Measurements from ENCODE around the gene SEC31B.

SEC31B gene

DNA sequence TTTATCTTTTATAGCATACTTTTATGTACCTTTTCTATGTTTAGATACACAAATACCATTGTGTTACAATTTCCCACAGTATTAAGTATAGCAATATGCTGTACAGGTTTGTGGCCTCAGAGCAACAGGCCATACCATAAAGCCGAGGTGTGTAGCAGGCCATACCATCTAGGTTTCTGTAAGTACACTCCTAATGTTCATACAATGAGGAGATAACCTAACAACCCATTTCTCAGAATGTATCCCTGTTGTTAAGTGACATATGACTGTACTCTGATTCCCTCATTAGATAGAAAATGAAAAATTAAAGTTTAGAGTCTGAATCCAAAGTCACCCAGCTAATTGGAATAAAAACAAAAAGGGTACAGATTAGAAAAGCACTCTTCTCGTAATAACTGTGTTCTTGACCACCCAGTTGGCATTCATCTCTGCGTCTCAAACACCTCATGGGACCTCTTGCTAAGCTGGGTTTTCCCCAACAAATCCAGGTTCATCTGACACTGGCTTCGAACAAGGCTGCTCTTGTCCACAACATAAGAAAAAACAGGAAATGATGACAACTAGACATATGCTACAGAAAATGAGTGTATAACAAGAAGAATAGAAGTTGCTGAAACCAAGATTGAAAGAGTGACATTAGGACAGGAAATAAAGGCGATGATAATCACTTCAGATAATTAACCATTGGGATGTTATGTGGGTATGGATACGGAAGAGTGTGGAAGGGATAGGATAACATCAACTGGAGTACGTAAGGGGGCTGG is 8.6 kb upstream of the SEC31B start:
- DNase-seq: no peak

DNA sequence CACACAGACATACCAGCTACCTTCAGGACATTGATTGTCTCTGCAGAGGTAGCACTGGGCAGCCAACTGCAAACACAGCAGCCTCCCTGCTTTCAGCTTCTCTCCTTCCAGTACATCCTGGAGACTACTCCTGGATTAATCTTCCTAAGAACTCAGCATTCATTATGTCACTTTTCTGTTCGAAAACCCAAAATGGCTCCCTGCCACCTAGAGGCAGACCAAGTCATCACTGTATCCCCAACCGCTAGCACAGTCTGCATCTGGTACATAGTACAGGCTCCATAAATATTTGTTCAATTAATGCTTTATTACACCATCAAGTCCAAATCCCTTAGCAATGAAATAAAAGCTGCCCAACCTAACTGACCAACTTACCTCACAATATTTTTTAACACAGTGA is 5.0 kb upstream of the SEC31B start:
- DNase-seq: no peak

DNA sequence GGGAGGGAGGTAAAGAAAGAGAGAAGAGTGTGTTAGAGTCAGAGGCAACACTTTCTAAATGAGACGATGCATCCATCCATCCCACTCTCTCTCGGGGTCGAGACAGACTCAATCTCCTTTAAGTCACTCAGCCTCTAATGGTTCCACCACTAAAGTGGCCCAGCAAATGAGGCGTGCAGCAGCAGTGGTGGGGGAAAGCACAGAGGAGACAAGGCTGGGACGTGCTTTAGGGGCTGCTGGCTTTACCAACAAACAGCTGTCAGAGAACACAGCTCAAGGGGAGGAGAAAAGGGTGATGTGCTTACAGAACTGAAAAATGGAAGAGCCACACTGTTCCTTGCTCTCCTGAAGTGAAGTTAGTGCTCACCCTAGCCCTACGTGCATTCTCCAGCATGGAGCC is 4.5 kb upstream of the SEC31B start:
- DNase-seq: no peak

DNA sequence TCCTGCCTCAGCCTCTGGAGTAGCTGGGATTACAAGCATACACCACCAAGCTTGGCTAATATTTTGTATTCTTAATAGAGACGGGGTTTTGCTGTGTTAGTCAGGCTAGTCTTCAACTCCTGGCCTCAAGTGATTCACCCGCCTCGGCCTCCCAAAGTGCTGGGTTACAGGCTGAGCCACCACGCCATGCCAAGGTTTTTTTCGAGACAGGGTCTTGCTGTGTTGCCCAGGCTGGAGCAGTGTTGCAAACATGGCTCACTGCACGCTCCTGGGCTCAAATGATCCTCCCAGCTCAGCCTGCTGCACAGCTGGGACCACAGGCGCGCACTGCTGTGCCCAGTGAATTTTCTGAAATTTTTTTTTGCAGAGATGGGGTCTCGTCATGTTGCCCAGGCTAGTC is 3.3 kb upstream of the SEC31B start:
- no peak for DNase-seq

DNA sequence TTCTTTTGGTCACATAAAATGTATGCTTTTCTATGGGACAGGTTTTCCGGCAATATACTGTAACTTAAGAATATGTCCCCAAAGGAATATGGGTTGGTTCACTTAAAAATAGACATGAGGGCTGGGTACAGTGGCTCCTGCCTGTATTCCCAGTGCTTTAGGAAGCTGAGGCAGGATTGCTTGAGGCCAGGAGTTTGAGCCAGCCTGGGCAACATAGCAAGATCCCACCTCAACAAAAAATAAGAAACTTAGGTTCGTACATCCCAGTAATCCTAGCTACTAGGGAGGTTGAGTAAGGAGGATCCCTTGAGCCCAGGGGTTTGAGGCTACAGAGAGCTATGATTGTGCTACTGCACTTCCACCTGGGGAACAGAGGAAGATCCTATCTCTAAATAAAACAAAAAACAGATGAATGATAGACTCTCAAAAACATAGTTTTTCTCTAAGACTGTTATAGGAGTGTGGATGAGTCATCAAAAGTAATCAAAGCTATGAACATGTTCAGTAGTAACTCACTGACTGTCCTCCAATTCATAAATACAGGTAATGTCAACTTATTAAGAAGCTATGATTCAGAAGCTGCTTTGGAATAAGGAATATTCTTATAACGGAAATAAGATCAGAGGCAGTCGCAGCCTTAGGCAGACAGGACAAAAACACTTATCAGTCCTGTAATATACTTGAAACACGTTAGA is 2.6 kb upstream of the SEC31B start:
- no peak for DNase-seq

DNA sequence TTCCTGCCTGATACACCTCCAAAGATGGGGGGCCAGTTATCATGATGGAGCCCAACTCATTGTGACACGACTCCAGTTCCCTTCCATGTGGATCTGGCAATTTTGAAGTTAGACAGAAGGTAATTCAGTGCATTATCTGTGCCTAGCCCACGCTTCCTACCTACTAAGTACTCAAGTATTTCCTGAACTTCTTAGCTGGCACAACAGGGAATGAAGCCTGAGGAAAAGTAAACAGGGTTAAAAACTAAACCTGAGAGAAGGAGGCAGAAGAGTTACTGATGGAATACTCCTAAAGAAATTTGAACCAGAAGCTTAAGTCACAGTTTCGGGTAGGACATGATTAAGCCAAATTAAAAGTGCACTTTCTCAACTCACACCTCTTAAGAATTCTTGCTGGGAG is 1.1 kb upstream of the SEC31B start:
- no peak for DNase-seq

DNA sequence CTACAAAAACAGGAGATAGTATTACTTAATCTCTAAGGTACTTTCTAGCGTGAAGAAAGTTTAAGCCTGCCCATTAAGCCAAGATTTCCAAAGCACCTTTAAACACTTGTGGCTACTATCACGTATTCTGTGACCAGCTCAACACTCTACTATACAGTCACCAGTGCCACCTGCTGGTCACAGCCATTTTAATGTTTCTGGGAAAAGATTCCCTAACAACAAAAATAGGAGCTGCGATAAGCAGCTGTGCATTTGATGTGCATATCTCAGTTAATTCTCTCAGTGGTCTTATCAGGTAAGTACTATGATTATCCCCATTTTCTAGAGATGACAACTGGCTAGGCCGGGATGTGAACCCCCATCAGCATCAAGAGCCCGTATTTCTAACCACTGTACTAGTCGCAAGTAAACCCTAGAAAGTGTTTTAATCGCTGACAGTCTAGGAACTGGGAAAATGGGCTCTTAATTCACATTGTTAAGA is 860 bp downstream of the SEC31B start:
- DNase-seq: peak; percentile 53 to 58

DNA sequence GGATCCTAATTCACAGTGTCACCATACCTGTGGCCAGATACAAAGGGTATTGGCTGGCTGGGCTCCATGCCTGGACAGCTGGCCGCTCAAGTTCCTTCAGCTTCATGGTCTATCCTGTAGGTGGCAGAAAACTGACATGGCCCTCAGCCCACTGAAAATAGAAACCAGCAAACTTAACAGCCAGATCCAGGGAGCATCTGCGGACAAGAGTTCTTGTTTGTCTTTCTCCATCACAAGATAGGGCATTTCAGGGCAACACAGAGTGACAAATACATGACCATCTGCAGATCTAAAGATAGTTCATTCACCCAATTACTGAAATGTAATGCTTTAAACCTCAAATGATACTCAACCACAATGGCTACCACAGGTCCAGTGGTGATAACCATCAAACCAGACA is 2.8 kb downstream of the SEC31B start:
- peak in 1 of 2 experiments; percentile 33 for DNase-seq

DNA sequence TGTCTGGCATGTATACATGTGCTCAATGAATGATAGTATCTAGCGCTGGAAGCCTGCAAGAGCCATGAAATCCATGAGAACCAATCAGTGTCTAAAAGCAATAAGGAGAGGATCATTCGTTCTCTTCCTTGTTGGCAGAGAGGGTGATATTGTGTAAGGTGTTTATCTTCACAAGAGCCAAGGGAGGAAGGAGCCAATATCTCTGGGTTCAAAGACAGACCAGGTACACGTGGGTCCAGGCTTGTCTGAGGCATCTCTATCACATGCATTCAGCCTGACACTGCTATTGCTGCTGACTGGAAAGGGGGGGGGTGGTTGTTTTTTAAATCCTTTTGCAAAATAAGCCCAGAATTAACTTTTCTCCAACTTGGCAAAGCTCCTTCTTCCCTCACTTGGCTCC is 4.0 kb downstream of the SEC31B start:
- no peak for DNase-seq

DNA sequence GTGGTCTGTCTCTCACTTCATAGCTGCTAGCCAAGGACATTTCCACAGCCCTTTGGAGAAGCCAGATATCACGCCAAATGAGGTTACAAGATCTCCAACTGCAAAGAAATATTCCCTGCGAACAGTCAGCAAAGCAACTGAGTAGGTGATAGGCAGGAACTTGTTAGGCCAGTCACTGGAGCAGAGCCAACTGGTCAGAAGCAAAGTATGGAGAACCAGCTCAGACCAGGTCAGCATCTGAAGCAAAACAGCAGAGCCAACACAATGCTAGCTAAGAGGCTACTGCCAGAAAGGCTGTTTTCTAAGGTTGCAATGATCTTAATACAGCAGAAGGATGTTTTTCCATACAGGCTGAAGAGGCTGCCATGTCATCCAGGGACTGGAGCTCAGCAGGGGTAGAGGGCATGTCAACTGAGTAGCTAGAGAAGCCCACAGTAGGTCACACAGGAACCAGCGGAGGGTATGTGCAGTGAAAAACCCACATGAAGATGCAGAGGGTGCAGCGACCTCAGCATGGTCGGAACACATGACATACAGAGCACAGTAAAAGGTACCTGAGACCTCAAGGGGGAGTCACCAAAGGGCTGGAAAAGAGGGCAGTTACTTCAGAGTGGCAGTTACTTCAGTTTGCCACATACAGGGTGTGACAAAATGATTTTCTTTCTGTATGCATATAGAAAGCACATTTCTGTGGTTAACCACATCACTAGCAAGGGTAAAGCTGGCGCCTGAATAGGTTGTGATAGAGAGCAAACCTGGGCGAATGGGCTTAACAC is 8.9 kb downstream of the SEC31B start:
- no peak for DNase-seq

DNA sequence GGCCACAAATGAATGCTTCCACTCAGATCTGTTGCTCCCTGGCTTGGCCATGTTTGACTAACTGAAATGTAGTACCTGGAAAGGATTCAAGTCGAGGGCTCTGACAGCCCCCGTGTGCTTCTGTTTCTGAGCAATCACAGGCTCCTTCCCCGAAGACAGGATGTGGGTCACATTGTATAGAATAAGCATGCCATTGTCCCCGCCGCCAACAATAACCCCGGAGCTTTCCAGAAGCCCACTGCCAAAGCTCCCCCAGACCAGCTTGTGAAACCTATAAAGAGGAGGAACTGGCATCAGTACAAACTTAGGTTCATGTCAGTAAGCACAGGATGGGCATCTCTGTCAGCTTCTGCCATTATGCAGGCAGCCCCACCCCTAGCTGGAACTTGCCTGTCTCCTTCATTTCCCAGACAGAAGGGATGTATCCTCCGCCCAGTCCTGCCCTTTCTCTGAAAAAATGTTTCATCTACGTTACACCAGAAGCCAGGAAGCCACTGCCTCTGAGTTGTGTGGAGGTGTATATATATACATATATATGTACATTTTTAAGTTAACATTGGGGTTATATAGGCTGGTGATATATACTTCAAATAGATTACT is 10.3 kb downstream of the SEC31B start:
- no peak for DNase-seq

DNA sequence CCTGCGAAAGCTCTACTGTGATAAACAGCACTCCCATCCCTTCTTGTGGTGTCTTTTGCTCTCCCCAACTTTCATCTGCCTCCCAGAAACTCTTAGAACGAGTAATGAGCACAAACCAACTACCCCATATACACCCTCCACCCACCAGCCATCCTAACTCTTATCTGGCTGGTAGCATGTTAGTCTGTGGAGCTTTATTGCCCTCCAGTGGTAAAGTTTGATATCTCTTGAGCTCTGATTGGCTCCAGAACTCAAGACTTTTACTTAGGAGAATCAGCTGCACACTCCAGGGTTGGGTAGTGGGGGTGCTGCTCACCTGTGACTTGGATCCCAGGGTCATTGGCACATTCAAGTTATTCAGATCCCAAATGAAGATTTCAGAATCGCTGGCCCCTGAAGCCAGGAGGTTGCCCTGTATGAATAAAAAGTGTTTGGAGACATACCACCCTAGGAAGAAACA is 10.9 kb downstream of the SEC31B start:
- DNase-seq: peak; percentile 31 to 41

DNA sequence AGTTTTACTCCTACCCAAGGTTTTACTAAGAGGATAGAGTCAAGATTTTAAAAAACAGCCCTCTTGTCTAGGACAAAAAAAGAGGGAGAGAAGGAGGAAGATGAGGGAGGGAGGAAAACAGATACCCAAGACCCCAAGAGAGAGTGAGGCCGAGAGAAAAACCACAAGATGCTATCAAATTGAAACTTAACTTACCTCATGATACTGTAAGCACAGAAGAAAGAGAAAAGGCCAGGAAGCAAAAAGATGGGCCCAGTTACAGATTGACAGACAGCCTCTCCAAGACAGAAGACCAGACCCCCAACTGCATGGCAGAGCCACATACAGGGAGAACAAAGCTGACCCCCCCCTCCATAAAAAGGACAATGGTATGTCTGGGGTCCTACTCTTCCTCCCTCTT is 11.4 kb downstream of the SEC31B start:
- no peak for DNase-seq

DNA sequence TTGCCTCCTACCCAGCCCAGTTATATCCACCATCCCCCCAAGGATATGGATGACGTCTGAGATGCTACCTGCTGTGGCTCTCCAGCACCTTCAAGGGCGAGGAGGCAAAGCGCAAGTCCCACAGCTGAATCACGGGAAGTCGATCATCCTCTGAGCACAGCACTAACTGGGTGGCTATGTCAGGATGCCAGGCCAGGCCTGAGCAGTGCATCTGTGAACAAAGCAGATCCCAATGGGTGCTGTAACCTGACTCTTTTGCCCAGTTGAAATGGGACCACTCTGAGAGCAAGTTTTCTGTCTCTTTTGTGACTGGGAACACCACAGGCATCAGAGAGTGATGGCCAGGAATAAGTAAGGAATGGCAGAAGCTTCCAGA is 12.3 kb downstream of the SEC31B start:
- DNase-seq: no peak

DNA sequence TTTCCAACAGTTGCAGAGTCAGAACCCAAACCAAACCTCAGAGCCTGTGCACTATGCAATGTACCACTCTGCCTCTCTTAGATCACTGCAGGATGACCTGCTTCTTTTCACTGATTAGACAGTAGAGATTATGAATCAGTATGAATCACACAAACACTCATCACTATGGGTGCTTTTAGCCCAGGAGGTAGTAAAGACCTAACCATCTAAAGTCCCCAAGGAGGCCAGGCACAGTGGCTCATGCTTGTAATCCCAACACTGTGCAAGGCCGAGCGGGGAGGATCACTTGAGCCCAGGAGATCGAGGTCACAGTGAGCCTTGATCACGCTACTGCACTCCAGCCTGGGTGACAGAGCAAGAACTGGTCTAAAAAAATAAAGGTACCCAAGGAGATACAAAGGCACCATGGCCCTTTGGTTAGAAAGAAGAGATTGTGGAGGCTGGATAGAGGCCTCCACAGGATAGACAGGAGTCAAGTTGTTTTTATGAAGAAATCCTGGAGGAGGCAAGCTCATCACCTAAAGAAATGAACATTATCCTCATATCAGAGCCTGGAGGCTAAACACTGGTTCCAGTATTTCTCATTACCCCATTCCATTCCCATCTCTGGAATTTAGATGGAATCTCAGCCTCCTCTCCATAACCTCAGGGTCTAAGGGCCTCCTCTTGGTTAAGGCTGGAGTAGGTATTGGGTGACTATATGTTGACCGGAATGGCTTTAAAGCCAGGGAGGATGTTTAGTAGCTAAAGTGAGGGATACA is 12.9 kb downstream of the SEC31B start:
- DNase-seq: no peak

DNA sequence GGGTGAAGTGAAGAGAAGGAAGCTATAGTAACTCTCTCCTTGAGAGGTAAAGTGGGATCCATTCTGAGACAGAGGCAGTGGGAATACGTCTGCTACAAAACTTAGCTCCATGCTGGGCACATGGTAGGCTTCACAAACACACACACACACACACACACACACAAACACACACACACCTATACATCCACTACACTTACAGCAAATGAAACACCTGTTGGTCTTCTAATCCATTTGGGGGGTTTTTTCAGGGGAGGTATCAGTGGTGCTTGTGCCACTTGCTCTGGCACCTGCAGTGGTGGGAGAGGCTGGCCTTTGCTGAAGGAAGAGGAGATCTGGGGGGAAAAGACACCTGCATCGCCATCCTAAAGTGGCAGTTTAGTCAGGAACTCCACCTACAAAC is 14.5 kb downstream of the SEC31B start:
- no peak for DNase-seq

DNA sequence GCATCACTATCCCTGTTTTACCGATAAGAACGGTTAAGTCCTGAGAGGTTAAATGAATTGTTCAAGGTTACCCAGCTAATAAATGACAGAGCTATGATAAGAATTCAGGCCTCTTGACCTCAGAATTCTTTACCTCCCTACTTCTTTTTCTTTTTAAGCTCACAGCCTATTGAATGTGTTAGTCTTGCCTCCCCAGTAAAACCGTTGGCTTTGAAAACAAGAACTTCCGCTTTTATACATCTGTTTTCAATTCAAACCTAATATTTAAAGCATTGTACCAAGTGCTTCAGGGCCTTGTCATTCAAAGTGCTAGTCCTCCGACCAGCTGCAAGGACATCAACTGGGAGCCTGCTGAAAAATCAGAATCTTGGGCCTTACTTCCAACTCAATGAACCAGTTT is 15.6 kb downstream of the SEC31B start:
- DNase-seq: no peak

DNA sequence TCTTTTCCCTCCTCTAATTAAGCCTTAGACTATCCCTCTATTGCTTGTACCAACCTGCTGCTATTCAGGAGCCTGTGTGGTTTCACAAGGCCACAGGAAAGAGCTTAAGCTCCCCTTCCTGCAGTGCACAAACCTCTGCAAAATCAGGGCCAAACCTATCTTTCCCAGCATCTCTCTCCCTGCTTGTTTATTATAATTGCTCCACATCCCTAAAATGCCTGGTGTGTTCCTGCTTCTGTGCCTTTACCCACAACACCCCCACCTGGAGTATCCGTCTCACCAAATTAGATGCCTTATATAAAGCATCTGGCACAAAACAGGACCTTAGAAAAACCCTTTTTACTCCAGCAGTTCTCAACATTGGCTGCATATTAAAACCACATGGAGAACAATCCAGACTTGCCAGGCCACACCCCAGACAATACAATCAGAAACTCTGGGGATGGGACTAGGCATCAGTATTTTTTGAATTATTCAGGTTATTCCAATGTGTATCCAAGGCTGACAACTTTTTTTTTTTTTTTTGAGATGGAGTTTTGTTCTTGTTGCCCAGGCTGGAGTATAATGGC is 16.7 kb downstream of the SEC31B start:
- DNase-seq: no peak

DNA sequence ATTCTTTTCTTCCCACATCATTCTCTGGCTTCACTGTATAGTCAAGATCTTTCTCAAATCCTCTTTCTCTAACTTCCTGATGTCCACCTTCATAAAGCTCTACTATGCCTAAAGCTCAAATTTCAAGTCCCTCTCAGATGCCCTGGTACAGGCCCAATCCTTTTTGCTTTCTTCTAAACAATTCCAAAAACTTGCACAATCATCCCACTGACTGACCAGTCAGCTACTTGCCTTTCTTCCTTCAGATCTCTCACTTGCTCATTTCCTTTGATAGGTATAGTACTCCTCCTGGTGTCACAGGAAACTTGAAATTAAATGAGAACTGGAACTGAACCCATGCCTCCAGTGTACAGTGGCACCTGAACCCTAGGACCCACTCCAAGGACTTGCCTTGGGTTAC is 18.2 kb downstream of the SEC31B start:
- no peak for DNase-seq

DNA sequence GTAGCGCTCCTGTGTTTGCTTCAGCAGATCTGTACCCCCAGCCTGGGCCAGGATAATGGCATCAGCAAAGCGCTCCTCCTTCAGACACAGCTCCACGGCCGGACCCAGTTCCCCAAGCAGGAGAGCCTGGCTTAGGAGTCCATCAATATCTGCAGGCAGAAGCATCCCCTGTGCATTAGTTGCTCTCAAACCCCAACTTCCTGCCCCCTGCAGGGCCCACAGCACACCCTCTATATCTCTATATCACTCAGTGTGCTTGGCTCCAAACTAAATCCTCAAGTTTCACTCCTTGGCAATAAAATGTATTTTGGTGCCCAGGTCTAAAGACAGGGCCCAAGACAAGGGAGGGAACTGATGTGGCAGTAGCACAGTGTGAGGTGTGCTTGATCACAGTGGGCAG is 21.6 kb downstream of the SEC31B start:
- DNase-seq: no peak

DNA sequence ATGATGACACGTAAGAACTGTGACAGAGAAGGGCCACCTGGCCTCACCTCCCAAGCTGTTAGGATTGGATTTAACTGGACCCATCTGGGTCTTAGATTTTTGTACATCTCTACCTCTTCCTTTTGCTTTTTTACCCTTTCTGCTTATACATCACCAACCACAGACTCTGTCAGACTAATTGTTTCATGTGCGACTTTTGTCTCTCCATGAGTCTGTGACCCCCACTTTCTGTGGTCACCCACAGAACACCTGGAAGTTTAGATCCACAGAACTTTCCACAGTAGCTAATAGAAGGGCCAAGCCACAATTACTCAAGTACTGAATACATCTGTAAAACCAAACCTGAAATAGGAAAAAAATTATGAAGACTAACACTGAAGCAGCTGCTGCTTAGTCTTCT is 23.1 kb downstream of the SEC31B start:
- no peak for DNase-seq

DNA sequence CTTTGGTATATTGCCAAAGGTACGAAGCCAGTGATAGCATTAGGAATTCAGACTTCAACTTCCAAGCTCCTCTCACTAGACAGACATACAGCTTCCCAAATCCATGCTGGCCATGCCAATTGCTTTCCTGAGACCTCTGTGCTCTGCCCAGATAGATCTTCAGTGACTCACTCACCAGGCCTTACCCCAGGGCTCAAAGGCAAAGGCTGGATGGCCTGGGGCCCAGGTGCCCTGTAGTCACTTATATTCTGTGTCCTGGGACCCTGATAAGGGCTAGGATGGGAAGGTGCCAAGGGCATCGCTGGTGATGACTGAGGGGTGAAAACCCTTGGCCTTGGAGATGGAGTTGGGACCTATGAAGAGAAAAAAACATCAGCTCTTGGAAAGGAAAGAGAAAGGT is 29.1 kb downstream of the SEC31B start:
- no peak for DNase-seq
